Measurements from ENCODE around the gene KLHL13. TPM values are rescaled to one million over a fixed set of nuclear protein-coding genes. Genes with fewer than 3 reads are reported as not detected.

The KLHL13 gene
- total and polyA plus RNA-seq, 9 donors = 4.9 to 15.8 (median 7.7) TPM

DNA sequence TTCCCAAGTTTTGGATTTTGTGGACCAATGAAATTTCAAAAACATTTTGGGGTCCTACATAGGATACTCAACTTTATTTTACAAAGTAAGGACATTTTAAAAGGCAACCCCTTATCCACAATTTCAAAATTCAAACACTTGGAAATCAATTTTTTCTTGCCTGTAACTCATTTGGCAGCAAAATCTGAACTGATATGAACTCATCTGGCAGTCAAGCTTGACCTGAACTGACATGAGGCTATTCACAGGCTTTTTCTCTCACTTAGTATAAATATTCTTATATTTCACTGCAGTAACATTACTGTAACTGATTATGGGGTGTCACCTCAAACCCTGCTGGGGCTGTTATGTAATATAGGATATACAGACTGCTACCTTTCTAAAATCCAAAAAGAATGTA lies 116.1 kb downstream of the KLHL13 start:
- no peak for DNase-seq
- no peaks in the 10 kb centered on the region for H3K4me1 ChIP-seq (ENCODE audit: insufficient read depth)
- no peaks in the 10 kb centered on the region for H3K9me3 ChIP-seq
- H3K4me3 ChIP-seq = no peak overlapping the region
- H3K27ac ChIP-seq = no peak overlapping the region
- intact Hi-C loops (cut with DNase I) = no loop called here
- TF ChIP-seq POLR2A (IDR thresholded peaks at IDR 0.05) (no peak), EP300 (IDR thresholded peaks at IDR 0.05) (no peak)
- TF ChIP-seq, protein P1, sequence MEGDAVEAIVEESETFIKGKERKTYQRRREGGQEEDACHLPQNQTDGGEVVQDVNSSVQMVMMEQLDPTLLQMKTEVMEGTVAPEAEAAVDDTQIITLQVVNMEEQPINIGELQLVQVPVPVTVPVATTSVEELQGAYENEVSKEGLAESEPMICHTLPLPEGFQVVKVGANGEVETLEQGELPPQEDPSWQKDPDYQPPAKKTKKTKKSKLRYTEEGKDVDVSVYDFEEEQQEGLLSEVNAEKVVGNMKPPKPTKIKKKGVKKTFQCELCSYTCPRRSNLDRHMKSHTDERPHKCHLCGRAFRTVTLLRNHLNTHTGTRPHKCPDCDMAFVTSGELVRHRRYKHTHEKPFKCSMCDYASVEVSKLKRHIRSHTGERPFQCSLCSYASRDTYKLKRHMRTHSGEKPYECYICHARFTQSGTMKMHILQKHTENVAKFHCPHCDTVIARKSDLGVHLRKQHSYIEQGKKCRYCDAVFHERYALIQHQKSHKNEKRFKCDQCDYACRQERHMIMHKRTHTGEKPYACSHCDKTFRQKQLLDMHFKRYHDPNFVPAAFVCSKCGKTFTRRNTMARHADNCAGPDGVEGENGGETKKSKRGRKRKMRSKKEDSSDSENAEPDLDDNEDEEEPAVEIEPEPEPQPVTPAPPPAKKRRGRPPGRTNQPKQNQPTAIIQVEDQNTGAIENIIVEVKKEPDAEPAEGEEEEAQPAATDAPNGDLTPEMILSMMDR (IDR thresholded peaks at IDR 0.05) = no peak
- no peaks in the 10 kb centered on the region for H3K27me3 ChIP-seq
- H3K36me3 ChIP-seq = no peaks in the 10 kb centered on the region

DNA sequence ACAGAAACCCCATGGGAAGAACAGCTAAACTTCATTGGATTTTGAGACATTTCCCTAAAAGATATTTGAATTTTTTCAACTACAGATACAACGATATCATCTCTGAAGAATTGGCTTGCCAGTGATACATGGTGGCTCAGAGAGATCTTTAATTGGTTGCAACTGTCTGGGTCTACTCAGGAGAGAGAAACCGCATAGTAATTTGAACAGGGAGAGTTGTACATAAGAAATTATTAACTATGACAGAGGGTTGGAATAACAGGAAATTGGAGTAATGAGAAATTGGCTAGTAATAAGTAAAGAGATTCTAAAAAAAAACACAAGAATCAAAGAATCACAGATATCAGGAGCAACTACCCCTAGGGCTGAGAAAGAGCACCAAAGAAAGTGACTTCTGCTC lies 118.4 kb downstream of the KLHL13 start:
- no peak for TF ChIP-seq POLR2A (IDR thresholded peaks at IDR 0.05)
- TF ChIP-seq EP300 (IDR thresholded peaks at IDR 0.05) = no peak
- TF ChIP-seq, protein P1 (IDR thresholded peaks at IDR 0.05) = no peak
- intact Hi-C loops (cut with DNase I) = no loop called here
- H3K4me1 ChIP-seq (ENCODE audit: insufficient read depth) = no peaks in the 10 kb centered on the region
- H3K27me3 ChIP-seq = no peaks in the 10 kb centered on the region
- H3K9me3 ChIP-seq = no peaks in the 10 kb centered on the region
- H3K4me3 ChIP-seq = no peak overlapping the region
- WGBS, 3 donors = 70 to 87% (median 83%) methylated on average over 2 of the region's 2 CpGs
- DNase-seq = no peak
- no peak overlapping the region for H3K27ac ChIP-seq
- no peaks in the 10 kb centered on the region for H3K36me3 ChIP-seq

DNA sequence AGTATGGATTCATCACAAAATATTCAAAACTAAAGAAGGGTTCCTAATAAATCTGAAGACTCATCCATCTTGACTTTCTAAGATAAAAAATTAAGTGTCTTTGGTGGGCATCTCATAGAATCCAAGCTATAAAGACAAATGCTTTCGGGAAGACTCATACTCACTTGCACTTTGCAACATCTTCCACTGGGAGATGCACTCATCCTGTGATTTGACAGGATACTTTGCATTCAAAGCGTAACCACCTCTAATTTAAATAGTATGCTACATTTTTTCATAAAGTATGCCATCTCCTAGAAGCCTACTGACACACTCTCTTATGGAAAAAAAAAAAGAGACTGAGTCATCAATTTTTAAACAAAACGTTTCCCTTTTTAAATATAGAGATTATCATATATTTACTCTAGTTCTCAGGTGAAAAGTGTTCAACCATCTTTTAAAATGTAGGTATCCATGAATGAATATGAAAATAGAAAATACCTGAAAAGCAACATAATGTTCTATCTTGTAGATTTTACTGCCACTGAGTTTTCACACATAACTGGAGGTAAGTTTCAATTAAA lies 119.6 kb downstream of the KLHL13 start:
- intact Hi-C loops (cut with DNase I) = no loop called here
- Histone ChIP-seq H3K4me1 (ENCODE audit: insufficient read depth) (no peaks in the 10 kb centered on the region), H3K4me3 (no peak overlapping the region), H3K36me3 (no peaks in the 10 kb centered on the region), H3K27ac (no peak overlapping the region), H3K9me3 (no peaks in the 10 kb centered on the region), H3K27me3 (no peaks in the 10 kb centered on the region)
- TF ChIP-seq, protein P1 (IDR thresholded peaks at IDR 0.05) = no peak
- no peak for TF ChIP-seq POLR2A (IDR thresholded peaks at IDR 0.05)
- TF ChIP-seq EP300 (IDR thresholded peaks at IDR 0.05) = no peak
- no peak for DNase-seq
- WGBS, 3 donors = 26 to 42% (median 32%) methylated on average over 3 of the region's 3 CpGs

DNA sequence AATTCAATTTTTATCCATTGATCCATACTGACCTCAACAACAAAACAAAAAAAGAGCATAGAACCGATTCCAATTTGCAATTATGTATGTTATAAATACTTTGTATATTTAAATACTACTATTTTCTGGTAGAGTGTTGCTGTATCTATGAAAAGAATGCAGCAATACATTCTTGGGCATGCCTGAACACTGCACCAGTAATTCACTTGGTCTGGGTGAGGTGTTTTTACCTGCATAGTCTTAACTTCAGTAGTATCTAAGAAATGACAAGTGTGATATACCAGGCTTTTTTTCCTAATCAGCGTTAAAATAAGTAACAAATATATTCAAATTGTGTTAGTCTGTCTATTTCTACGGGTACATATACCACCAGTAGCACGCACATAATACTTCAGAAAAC lies 120.2 kb downstream of the KLHL13 start:
- Histone ChIP-seq H3K27me3 (no peaks in the 10 kb centered on the region), H3K27ac (no peak overlapping the region), H3K9me3 (no peaks in the 10 kb centered on the region), H3K4me3 (no peak overlapping the region), H3K4me1 (ENCODE audit: insufficient read depth) (no peaks in the 10 kb centered on the region), H3K36me3 (no peaks in the 10 kb centered on the region)
- intact Hi-C loops (cut with DNase I) = no loop called here
- DNase-seq = no peak
- TF ChIP-seq EP300 (IDR thresholded peaks at IDR 0.05) = no peak
- TF ChIP-seq, protein P1 (IDR thresholded peaks at IDR 0.05) = no peak
- no peak for TF ChIP-seq POLR2A (IDR thresholded peaks at IDR 0.05)
- 61 to 67% (median 63%) methylated on average over 4 of the region's 4 CpGs for WGBS, 3 donors

Measured in ovary (tissue), 9 donors.